ENCODE measurements around the gene XYLB.

XYLB gene

DNA sequence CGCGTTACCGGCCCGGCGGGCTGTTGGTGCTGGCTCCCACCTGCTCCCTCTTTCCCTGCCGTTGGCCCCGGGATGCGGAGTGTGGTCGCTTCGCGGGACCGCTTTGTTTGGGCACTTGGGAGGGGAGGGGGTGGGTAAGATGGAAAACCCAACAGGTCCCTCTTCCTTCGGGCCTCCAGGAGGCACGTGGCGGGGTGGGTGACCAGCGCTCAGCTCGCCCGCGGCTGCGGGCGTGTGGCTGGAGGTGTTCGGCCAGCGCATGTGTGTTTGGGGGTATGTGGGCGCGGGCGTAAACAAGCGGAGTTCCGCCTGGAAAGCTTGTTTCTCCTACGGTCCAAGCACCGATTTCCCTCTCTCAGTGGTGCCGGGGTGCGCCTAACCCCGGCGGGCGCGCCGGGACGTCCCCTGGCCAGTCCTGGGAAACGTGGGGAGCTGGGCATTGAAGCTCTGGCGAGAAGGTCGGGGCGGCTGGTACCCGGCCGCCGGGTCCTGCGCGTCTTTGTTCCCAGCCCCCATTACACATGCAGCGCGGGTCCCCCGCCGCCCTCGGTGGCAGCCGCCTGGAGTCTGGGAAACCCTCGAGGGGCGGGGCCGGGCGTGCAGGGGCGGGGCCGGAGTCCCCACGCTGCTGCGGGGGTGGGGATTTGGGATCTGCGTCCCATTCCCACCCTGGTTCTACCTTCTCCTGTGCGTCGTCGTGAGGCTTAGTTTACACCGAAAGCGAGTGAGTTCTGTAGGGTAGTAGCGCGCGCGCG is 108.5 kb downstream of the XYLB start:
- peak in 1 of 2 donors; percentile 33 for DNase-seq (ENCODE audit: low read depth in 2 of 2)

DNA sequence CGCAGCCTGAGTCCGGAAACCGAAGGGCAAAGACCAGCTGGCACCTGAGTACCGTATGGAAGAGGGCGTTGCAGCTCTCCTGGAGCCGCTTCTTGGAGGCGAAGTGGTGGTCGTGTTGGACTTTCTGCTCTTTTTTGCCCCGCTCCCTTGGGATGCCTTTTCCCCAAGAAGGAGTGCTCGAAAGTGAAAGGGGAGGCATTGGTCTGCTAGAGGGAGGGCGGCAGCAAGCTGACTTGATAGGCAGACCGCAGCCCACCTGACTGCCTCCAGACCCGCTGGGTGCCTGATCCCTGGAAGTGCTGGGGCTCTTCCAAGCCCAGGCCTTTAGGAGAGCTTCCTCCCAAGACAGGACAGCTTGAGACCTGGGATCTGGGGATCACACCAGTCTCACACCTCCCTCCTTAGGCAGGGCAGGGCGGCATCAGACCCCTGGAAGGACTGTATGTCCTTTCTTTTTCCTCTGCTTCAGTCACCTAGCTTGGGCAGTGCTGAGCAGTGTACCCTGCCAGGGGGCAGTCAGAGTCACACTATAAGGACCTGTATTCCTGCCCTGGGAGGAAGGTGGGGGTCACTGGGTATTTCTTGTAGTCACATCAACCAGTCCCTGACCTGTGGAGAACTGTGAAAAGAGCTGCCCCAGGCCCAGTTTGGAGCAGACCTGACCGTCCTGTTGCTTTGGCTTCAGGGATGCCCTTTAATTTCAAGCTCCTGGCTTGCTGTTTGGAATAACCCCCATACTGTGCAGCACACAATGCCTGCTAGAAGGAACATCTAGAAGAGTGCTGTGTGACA is 109.2 kb downstream of the XYLB start:
- DNase-seq (ENCODE audit: low read depth in 2 of 2), result no peak

DNA sequence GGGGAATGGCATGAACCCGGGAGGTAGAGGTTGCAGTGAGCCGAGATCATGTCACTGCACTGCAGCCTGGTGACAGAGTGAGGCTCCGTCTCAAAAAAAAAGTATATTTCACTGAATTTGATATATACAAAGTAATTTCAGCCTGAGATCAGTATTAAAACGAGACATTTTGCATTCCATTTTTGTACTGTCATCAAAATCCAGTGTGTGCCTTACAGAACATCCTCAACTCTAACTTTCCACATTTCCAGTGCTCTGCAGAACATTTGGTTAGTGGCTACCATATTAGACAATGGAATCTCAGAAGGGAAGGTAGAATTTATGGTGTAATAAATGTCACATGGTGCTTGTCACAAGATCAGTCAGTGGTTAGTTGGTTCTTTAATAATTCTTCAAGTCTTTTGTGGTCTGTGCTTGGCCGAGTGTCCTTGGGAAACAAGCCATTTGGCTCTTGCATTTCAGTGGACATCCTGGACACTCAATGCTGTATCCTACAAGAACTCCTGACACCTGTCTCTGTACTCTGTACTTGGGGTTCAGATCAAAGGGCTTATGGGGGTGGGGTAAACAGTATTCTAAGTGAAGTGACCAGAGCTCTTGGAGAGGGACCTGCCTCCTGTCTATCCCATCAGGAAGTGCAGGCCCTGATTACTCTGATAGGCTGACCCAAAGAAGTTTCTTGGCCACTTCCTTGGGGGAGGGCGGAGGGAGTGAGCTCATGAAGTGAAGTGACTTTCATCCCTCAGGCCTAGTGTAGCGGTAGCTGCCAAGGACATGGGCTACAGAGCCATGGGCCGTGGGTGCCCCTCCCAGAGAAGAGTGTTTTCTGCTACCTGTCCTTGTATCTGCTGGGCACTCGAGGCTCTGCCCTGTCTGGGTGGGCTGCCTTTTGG is 110.8 kb downstream of the XYLB start:
- no peak for DNase-seq (ENCODE audit: low read depth in 2 of 2)

DNA sequence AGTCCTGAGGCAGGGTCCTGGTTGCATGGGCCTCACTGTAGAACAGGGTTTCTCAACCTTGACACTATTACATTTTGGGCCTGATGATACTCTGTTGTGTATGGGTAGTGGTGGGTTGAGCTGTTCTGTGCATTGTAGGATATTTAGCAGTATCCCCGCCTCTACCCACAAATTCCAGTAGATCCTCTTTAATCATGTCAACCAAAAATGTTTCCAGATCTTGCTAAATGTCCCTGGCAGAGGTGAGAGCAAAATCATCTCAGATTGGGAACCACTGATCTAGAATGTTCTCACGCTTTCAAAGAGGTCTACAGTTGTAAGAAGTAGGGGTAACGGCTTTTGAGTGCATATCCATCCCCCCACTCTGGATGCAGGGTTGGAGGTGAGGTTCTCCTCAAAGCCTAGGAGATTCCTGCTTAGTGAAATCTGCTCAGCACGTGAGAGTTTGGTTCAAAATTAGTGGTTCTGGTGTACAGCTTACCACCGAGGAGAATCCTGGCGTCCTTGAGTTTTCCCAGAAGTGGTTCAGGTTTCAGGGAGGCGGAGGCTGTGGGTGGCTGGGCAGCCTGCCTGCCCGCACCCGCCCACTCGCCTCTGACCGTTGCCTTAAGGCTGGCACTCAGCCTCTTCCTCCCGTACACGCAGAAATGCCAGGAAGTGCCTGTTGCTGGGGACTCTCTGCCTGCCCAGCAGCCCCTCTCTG is 112.4 kb downstream of the XYLB start:
- no peak for DNase-seq (ENCODE audit: low read depth in 2 of 2)

DNA sequence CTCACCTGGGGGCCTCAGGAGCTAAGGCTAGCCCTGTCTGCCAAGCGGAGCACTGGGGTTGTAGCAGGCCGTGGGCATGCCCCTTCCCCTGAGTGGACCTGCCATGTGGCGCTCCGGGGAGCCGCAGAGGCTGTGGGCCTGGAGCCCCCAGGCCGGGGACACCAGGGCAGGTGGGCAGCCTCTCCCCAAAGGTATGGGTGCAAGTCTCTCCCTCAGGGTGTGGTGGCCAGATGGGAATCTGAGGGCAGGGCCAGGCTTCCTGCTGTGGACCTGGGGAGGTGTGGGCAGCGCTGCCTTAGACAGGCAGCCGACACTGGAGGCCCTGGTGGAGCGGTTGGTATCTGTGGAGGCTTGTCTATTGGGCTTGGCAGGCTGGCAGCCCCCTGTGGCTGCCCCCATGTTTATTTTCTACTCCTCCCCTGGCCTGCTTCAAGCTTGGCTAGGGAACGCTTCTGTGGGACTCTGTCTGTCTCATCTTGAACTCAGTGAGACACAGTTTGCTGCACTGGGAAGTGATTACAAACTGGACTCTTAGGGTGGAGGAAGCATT is 113.0 kb downstream of the XYLB start:
- DNase-seq (ENCODE audit: low read depth in 2 of 2), result no peak

DNA sequence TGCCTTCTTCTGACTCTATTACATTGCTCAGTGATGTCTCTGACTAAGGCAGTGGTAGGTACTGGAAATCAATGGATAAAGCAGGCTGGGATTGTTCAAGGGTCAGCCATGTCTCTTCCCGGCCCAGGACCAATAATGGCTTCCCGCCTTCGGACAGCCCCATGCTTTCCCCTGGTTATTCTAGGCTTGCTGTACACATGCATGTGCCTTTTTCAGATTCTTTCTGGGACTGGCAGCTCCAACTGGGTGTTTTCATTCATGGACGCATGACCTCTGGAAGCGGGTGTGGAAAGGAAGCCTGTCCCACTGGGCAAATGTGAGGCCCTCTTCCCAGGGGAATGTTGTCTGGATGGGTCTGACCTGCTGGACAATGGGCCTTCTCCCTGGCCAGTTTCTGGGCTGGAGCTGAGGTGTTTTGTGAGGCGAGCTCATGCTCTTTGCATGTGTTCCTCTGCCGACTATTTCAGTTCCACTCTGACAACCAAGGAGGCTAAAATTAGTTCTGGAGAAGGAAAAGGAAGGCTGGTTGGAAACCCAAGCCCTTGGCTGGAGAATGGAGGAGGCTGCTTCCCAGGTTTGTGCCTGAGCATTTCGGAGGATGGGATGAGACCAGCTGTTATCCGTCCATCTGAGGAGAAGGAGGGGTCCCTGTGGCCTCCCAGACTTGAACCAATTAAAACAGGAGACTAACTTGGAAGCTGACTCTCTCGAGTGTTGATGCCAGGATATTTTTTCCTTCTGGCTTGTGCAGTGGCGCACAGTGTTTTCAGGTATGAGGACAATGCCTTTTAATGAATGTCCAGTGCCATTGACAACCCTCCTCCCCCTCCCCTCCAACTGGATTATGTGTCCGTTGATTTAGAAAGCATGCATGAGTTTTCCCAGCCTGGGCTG is 114.0 kb downstream of the XYLB start:
- no peak for DNase-seq (ENCODE audit: low read depth in 2 of 2)

Data from stimulated activated CD4-positive, alpha-beta T cell treated with anti-CD3 and anti-CD28 coated beads, Interleukin-4, amount 100 ng/mL, for 48 hours (primary cell).